ENCODE measurements around the gene PTGES.

The PTGES gene

DNA sequence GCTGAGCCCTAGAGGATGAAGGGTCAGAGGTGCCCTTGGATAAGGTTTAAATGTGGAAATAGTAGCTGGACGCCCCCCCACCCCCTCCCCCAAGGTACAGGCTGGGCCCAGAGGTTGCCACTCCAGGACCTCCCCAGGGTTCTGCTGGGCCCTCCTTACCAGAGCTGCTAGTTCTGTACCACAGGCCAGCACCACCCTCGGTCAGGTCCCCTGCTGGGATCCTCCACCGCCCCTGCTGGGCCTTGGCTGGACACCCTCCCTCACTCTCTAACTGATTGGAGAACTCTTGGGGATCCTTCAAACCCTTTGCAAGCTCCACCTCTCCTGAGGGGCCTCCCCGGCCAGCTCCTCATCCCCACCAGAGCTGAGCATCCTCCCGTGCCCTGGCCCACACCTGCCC is 34.9 kb downstream of the PTGES start:
- H3K4me3 ChIP-seq (replicated peaks; ENCODE audit: low read depth, low read length) = no peak overlapping the region
- TF ChIP-seq, protein P1, sequence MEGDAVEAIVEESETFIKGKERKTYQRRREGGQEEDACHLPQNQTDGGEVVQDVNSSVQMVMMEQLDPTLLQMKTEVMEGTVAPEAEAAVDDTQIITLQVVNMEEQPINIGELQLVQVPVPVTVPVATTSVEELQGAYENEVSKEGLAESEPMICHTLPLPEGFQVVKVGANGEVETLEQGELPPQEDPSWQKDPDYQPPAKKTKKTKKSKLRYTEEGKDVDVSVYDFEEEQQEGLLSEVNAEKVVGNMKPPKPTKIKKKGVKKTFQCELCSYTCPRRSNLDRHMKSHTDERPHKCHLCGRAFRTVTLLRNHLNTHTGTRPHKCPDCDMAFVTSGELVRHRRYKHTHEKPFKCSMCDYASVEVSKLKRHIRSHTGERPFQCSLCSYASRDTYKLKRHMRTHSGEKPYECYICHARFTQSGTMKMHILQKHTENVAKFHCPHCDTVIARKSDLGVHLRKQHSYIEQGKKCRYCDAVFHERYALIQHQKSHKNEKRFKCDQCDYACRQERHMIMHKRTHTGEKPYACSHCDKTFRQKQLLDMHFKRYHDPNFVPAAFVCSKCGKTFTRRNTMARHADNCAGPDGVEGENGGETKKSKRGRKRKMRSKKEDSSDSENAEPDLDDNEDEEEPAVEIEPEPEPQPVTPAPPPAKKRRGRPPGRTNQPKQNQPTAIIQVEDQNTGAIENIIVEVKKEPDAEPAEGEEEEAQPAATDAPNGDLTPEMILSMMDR (IDR thresholded peaks at IDR 0.05; ENCODE audit: low read length, missing control alignments) = no peak
- no peak for DNase-seq (ENCODE audit: low read depth)

DNA sequence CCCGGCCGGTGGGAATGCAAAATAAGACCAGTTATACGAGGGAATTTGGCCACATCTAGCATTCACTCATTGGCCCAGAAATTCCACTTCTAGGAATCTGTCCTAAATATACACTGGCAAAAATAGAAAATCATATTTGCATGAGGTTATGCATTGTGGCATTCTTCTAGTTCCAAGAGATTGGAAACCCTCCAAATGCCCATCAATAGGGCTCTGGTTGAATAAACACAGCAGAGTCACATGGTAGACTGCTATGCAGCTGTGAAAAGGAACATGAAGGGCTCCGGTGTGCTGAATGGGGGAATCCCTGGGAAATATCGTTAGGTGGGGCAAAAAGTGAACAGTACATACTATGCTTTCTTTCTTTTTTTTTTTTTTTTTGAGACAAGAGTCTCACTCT is 36.8 kb downstream of the PTGES start:
- H3K4me3 ChIP-seq (replicated peaks; ENCODE audit: low read depth, low read length) = no peak overlapping the region
- DNase-seq (ENCODE audit: low read depth) = peak; percentile 22
- TF ChIP-seq, protein P1 (IDR thresholded peaks at IDR 0.05; ENCODE audit: low read length, missing control alignments) = no peak

DNA sequence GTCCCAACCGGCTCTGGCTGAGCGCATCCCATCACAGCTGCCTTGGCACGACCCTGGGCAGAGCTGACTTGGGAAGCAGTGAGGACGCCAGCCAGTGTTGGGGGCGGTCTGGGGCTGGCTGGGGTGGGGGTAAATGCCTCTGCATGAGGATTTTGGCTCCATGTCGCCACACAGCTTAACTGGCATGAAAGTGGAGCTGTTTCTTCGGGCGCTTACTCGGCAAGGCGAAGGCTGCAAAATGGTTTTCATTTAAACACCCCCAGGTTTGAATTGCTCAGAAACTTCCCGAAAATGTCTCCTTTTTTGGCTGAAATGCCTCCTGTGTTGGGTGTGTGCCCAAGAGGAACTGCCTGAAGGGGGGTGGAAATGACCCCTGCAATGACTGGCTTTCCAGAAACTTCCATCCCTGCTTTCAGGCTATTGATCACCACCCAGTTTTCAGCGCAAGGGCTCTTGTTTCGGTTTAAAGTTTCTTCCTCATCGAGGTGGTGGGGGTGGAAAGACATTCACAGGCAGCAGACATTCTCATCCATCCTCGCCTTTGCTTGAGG is 38.3 kb downstream of the PTGES start:
- TF ChIP-seq, protein P1 (IDR thresholded peaks at IDR 0.05; ENCODE audit: low read length, missing control alignments) = no peak
- no peak overlapping the region for H3K4me3 ChIP-seq (replicated peaks; ENCODE audit: low read depth, low read length)
- no peak for DNase-seq (ENCODE audit: low read depth)

DNA sequence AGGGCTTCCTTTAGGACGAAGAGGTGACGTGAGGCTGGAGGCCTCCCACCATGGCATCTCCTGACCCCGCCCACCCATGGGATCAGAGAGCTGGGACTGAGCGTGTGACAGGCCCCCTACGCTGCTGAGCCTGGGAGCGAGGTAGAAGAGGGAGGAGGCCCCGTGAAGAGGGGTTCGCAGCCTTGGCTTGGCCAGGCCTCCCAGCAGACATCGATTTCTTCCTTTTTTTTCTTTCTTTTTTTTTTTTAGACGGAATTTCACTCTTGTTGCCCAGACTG is 39.5 kb downstream of the PTGES start:
- TF ChIP-seq, protein P1 (IDR thresholded peaks at IDR 0.05; ENCODE audit: low read length, missing control alignments) = no peak
- H3K4me3 ChIP-seq (replicated peaks; ENCODE audit: low read depth, low read length) = no peak overlapping the region
- no peak for DNase-seq (ENCODE audit: low read depth)

DNA sequence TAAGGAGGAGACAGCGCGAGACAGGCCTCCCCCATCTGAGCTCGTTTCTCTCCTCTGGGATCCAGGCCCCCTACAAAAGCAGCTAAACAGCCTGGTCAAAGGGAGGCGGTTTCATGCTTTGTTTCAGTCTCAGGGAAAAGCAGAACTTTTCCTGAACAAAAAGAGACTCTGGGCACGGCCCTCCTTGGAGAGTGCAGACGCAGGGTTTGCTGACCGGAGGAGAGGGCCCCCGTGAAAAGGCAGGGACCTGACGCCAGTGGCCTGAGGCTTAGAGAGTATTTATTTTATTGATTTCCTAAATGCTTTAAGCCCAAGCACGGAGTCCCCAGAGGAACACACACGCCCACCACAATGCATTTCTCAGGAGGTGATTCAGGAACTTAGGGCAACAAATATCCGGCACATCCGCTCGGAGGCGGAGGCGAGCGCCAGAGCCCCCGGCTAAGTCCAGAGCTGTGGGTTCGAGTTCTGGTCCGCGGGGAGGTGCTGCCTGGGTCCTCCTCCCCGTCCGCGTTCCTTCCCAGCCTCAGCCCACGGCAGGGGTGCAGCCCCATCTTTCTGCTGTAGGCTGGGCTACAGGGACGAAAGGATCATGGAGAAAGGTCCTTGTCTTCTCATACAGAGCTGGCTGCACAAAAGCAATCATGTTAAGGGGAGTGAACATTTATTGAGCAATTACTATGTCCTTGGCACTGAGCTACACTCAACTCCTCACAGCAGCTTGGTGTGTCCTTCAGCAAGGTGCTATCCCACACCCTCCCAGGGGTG is 40.0 kb downstream of the PTGES start:
- no peak overlapping the region for H3K4me3 ChIP-seq (replicated peaks; ENCODE audit: low read depth, low read length)
- DNase-seq (ENCODE audit: low read depth) = peak; percentile 34
- TF ChIP-seq, protein P1 (IDR thresholded peaks at IDR 0.05; ENCODE audit: low read length, missing control alignments) = no peak

DNA sequence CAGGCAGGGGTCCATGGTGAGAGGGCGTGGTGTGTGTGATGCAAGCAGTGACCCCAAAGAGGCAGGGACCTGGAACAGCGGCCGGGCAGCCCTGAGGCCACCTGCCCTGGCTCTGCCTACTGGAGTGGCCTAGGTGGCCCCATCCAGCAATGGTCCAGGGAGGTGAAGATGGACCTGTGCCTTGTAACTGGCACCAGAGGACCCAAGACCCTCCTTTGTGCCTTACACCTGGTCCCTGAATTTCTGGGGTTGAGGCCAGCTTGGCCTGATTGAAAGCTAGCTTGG is 42.7 kb downstream of the PTGES start:
- no peak for DNase-seq (ENCODE audit: low read depth)
- TF ChIP-seq, protein P1 (IDR thresholded peaks at IDR 0.05; ENCODE audit: low read length, missing control alignments) = no peak
- H3K4me3 ChIP-seq (replicated peaks; ENCODE audit: low read depth, low read length) = no peak overlapping the region
